ENCODE measurements around the gene SP100. TPM values are rescaled to one million over a fixed set of nuclear protein-coding genes. Genes with fewer than 3 reads are reported as not detected.
"Not testable (repeated sequence)": the region's sequence is repeated elsewhere in the genome, so short reads cannot be mapped to it uniquely, and the experiment has no call there.

SP100 gene
- total and polyA plus RNA-seq, 2 experiments from 2014 or later = 75.8 to 108 TPM

DNA sequence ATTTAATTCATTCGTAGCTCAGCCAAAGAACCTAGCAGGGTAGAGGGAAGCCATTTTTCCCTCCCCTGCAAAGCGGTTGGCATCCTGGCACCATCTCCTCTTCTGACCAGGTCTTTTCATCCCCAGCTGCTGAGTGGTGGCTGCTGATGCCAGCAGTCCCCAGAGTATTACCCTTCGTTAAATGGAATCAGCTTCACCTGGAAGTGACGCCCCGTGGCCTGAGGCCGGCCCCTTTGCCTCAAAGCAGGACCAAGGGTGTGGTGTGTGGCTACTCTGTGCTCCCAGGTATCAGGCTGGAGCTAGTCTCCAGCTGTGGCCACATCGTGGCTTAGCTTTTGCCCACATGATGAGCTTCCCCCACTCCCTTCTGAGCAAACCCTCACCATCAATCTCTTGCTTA, 12.3 kb upstream of the SP100 start:
- Histone ChIP-seq H4K20me1 (ENCODE audit: insufficient read depth) (no peaks in the 10 kb centered on the region), H3K4me2 (ENCODE audit: unreplicated experiment) (no peak overlapping the region), H3K36me3 (ENCODE audit: low read depth) (no peaks in the 10 kb centered on the region; the same call in 1 of the 2 replicates), H2AFZ (no peak overlapping the region), H3K27me3 (replicated peaks; ENCODE audit: insufficient read depth) (no peaks in the 10 kb centered on the region), H3K9ac (no peak overlapping the region), H3K9me2 (ENCODE audit: insufficient read depth) (no peaks in the 10 kb centered on the region), H3K79me2 (ENCODE audit: insufficient read depth) (no peaks in the 10 kb centered on the region), H3K4me1 (ENCODE audit: insufficient read depth) (peaks cover 9% of the 10 kb centered on the region), H3K9me3 (ENCODE audit: low read depth) (no peaks in the 10 kb centered on the region), H3K27ac (no peak overlapping the region), H3F3A (ENCODE audit: insufficient read depth) (peaks cover 18% of the 10 kb centered on the region), H3K4me3 (no peak overlapping the region)
- WGBS, 2 experiments (ENCODE audit: low coverage in 1 of 2, low lambda C conversion rate in 2 of 2, missing lambda C conversion rate in 2 of 2) = 82 to 85% methylated on average over 7 of the region's 7 CpGs
- TF ChIP-seq EZH2phosphoT487 (IDR thresholded peaks at IDR 0.05; ENCODE audit: insufficient read depth, low read depth) = no peak
- no peak for TF ChIP-seq EZH2 (IDR thresholded peaks at IDR 0.05; ENCODE audit: insufficient read depth, poor library complexity, severe bottlenecking)
- no peak for DNase-seq
- in situ Hi-C loops (cut with MboI) = no loop called here

DNA sequence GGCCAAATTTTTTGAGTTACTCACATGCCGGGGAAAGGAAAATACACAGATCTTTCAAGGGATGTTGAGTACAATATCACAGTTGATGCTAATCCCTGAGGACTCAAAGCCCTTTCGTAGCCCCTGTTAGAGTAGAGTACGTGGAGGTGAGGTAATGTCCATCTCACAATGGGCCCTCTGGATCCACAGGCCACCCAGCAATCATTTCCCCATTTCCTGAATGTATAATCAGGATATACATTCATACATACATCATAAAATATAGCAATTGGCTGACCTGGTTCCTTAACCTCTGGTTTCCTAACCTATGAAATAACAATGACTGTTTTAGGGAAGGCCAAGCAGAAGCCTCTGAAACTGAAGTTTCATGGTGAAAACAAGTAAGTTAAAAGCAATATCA, 10.2 kb upstream of the SP100 start:
- Histone ChIP-seq H3K9ac (no peak overlapping the region), H3K27ac (no peak overlapping the region), H3K4me1 (ENCODE audit: insufficient read depth) (peaks cover 15% of the 10 kb centered on the region), H3K4me2 (ENCODE audit: unreplicated experiment) (no peak overlapping the region), H3K36me3 (ENCODE audit: low read depth) (no peaks in the 10 kb centered on the region; the same call in 1 of the 2 replicates), H4K20me1 (ENCODE audit: insufficient read depth) (no peaks in the 10 kb centered on the region), H3K9me3 (ENCODE audit: low read depth) (no peaks in the 10 kb centered on the region), H3F3A (ENCODE audit: insufficient read depth) (peaks cover 22% of the 10 kb centered on the region), H3K9me2 (ENCODE audit: insufficient read depth) (no peaks in the 10 kb centered on the region), H3K27me3 (replicated peaks; ENCODE audit: insufficient read depth) (no peaks in the 10 kb centered on the region), H3K4me3 (no peak overlapping the region), H3K79me2 (ENCODE audit: insufficient read depth) (no peaks in the 10 kb centered on the region), H2AFZ (no peak overlapping the region)
- DNase-seq = no peak
- WGBS, 2 experiments (ENCODE audit: low coverage in 1 of 2, low lambda C conversion rate in 2 of 2, missing lambda C conversion rate in 2 of 2) = 97 to 99% methylated on average over 3 of the region's 3 CpGs
- TF ChIP-seq EZH2phosphoT487 (IDR thresholded peaks at IDR 0.05; ENCODE audit: insufficient read depth, low read depth) = no peak
- TF ChIP-seq EZH2 (IDR thresholded peaks at IDR 0.05; ENCODE audit: insufficient read depth, poor library complexity, severe bottlenecking) = no peak
- in situ Hi-C loops (cut with MboI) = no loop called here

- H3K4me3 ChIP-seq = no peak overlapping the region
- no peaks in the 10 kb centered on the region for H4K20me1 ChIP-seq (ENCODE audit: insufficient read depth)
- peak overlapping the region; percentile 37; the same call in 1 of the 2 replicates for H3K9ac ChIP-seq
- H3K27me3 ChIP-seq (replicated peaks; ENCODE audit: insufficient read depth) = no peaks in the 10 kb centered on the region
- H3F3A ChIP-seq (ENCODE audit: insufficient read depth) = peaks cover 22% of the 10 kb centered on the region
- peak overlapping the region; percentile 60 for H3K27ac ChIP-seq
- TF ChIP-seq EZH2phosphoT487 (IDR thresholded peaks at IDR 0.05; ENCODE audit: insufficient read depth, low read depth) (no peak), EZH2 (IDR thresholded peaks at IDR 0.05; ENCODE audit: insufficient read depth, poor library complexity, severe bottlenecking) (no peak)
- no peaks in the 10 kb centered on the region for H3K9me2 ChIP-seq (ENCODE audit: insufficient read depth)
- no peaks in the 10 kb centered on the region for H3K9me3 ChIP-seq (ENCODE audit: low read depth)
- H2AFZ ChIP-seq = no peak overlapping the region
- in situ Hi-C loops (cut with MboI) = no loop called here
- WGBS, 2 experiments (ENCODE audit: low coverage in 1 of 2, low lambda C conversion rate in 2 of 2, missing lambda C conversion rate in 2 of 2) = 7 to 9% methylated on average over 3 of the region's 3 CpGs
- H3K4me1 ChIP-seq (ENCODE audit: insufficient read depth) = peaks cover 20% of the 10 kb centered on the region
- H3K4me2 ChIP-seq (ENCODE audit: unreplicated experiment) = peak overlapping the region; percentile 32
- no peaks in the 10 kb centered on the region for H3K36me3 ChIP-seq (ENCODE audit: low read depth)
- H3K79me2 ChIP-seq (ENCODE audit: insufficient read depth) = no peaks in the 10 kb centered on the region
- DNase-seq = peak; percentile 94
Measured at GRCh38 chr2:230408244-230408842, 7.7 kb upstream of the SP100 start.

DNA sequence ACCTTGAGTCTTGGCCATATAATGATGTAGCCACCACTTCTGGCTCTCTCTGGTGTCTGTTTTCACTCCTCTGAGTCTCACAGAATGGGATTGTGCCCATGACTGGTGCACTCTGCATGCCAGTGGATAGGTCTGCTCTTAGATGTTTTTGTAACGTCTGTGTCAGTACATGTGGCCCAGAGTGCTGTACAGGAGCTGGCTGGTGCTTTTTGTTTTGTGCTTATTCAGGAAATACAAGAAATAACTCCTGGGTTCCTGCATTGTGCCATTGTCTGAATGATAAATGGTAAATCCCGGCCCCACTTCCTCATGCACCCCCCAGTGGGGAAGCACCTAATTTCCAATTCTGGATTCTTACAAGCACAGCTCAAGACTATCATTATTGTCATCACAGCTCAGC, 6.7 kb upstream of the SP100 start:
- in situ Hi-C loops (cut with MboI) = not testable (repeated sequence)
- 41 to 45% methylated on average over 2 of the region's 2 CpGs for WGBS, 2 experiments (ENCODE audit: low coverage in 1 of 2, low lambda C conversion rate in 2 of 2, missing lambda C conversion rate in 2 of 2)
- H3K4me1 ChIP-seq (ENCODE audit: insufficient read depth) = peaks cover 20% of the 10 kb centered on the region

DNA sequence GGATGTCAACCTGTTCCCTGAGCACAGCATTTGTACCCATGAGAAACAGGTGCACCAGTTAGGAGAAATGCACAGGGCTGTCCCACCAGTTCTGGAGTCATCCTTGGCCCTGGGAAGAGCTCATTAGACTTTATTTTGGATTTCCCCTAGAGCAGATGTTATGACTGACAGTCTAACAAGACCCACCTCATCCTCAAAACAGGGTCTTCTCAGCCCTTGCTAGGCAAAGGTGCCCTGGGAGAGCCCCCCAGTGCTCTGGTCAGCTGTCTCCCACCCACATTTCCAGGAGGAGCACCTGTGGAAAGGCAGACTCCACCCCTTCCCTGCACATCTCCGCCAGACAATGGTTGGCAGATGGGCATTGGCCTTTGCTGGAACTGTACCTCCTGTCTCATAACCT, 5.7 kb upstream of the SP100 start:
- H3K9me2 ChIP-seq (ENCODE audit: insufficient read depth) = no peaks in the 10 kb centered on the region
- peaks cover 22% of the 10 kb centered on the region for H3F3A ChIP-seq (ENCODE audit: insufficient read depth)
- DNase-seq = no peak
- no peaks in the 10 kb centered on the region for H3K36me3 ChIP-seq (ENCODE audit: low read depth)
- WGBS, 2 experiments (ENCODE audit: low coverage in 1 of 2, low lambda C conversion rate in 2 of 2, missing lambda C conversion rate in 2 of 2) = 95 to 100% methylated on average over 1 of the region's 1 CpG
- H3K4me1 ChIP-seq (ENCODE audit: insufficient read depth) = peaks cover 20% of the 10 kb centered on the region
- no peak overlapping the region for H3K9ac ChIP-seq
- no peaks in the 10 kb centered on the region for H3K27me3 ChIP-seq (replicated peaks; ENCODE audit: insufficient read depth)
- H3K9me3 ChIP-seq (ENCODE audit: low read depth) = no peaks in the 10 kb centered on the region
- no peak overlapping the region for H3K4me2 ChIP-seq (ENCODE audit: unreplicated experiment)
- H2AFZ ChIP-seq = no peak overlapping the region
- H3K79me2 ChIP-seq (ENCODE audit: insufficient read depth) = no peaks in the 10 kb centered on the region
- no peak overlapping the region for H3K4me3 ChIP-seq
- in situ Hi-C loops (cut with MboI) = no loop called here
- TF ChIP-seq EZH2phosphoT487 (IDR thresholded peaks at IDR 0.05; ENCODE audit: insufficient read depth, low read depth) (no peak), EZH2 (IDR thresholded peaks at IDR 0.05; ENCODE audit: insufficient read depth, poor library complexity, severe bottlenecking) (no peak)
- no peaks in the 10 kb centered on the region for H4K20me1 ChIP-seq (ENCODE audit: insufficient read depth)
- no peak overlapping the region for H3K27ac ChIP-seq

More for the DNA sequence above, 6.7 kb upstream of the SP100 start:
- H3K4me3 ChIP-seq; H3K9me3 ChIP-seq (ENCODE audit: low read depth); H3K27ac ChIP-seq; H3K79me2 ChIP-seq (ENCODE audit: insufficient read depth); H3K9ac ChIP-seq; H2AFZ ChIP-seq; H3K4me2 ChIP-seq (ENCODE audit: unreplicated experiment); H3K27me3 ChIP-seq (replicated peaks; ENCODE audit: insufficient read depth); H3K36me3 ChIP-seq (ENCODE audit: low read depth); H4K20me1 ChIP-seq (ENCODE audit: insufficient read depth); H3K9me2 ChIP-seq (ENCODE audit: insufficient read depth): not testable (repeated sequence)
- H3F3A ChIP-seq (ENCODE audit: insufficient read depth) = peaks cover 22% of the 10 kb centered on the region
- peak; percentile 23 for DNase-seq

Measured in GM23248 (cell line).